Esophagus muscularis mucosa (tissue), 4 donors: ENCODE results near the gene DLK1.

Experiments used
- EP300 ChIP-seq: sonication (generic); formaldehyde crosslinking; IDR thresholded peaks from one replicate; pipeline ENCODE4 v1.6.1; 2017; ENCODE audit warnings: antibody characterized with exemption
- POLR2A ChIP-seq: fragments of 450-650 bp; IDR thresholded peaks from one replicate; pipeline ENCODE4 v1.6.1; 2017; ENCODE audit warnings: antibody characterized with exemption, moderate library complexity, mild to moderate bottlenecking, low read depth
- POLR2AphosphoS5 ChIP-seq, 2 donors: sonication (generic); formaldehyde crosslinking; IDR thresholded peaks; one replicate each; pipeline ENCODE4 v1.6.1; 2017; ENCODE audit warnings: antibody characterized with exemption in 2 of 2
- TF ChIP-seq, protein P1 (sequence below), 3 experiments: fragments of 200-600 bp in 2 of 3; fragments of 450-650 bp in 1 of 3; sonication (generic) in 2 of 3; IDR thresholded peaks; one replicate each; pipeline ENCODE4 v1.5.1; 2017 to 2019; ENCODE audit warnings: antibody characterized with exemption in 3 of 3, mild to moderate bottlenecking in 2 of 3, moderate library complexity in 1 of 3

DNA sequence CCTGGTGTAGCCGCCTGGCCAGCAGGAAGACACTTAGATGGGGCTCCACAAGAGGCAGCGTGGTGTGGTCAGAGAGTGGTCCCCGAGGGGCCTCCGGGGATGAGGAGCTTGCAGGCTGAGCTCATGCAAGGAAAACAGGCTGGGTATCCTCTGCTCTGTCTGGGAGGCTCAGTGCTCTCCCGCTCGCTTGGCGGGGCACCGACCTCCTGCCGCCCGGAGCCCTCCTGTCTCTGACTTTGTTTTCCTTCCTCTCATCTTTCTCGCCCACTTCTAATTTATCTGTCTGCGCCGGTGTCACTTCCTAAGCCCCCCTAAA lies 31.3 kb upstream of the DLK1 start:
- TF ChIP-seq, protein P1, sequence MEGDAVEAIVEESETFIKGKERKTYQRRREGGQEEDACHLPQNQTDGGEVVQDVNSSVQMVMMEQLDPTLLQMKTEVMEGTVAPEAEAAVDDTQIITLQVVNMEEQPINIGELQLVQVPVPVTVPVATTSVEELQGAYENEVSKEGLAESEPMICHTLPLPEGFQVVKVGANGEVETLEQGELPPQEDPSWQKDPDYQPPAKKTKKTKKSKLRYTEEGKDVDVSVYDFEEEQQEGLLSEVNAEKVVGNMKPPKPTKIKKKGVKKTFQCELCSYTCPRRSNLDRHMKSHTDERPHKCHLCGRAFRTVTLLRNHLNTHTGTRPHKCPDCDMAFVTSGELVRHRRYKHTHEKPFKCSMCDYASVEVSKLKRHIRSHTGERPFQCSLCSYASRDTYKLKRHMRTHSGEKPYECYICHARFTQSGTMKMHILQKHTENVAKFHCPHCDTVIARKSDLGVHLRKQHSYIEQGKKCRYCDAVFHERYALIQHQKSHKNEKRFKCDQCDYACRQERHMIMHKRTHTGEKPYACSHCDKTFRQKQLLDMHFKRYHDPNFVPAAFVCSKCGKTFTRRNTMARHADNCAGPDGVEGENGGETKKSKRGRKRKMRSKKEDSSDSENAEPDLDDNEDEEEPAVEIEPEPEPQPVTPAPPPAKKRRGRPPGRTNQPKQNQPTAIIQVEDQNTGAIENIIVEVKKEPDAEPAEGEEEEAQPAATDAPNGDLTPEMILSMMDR (IDR thresholded peaks at IDR 0.05), result no peak
- no peak for TF ChIP-seq POLR2A
- TF ChIP-seq POLR2AphosphoS5 (IDR thresholded peaks at IDR 0.05), result no peak
- no peak for TF ChIP-seq EP300
